ENCODE measurements around the gene BRSK1.

BRSK1 gene

DNA sequence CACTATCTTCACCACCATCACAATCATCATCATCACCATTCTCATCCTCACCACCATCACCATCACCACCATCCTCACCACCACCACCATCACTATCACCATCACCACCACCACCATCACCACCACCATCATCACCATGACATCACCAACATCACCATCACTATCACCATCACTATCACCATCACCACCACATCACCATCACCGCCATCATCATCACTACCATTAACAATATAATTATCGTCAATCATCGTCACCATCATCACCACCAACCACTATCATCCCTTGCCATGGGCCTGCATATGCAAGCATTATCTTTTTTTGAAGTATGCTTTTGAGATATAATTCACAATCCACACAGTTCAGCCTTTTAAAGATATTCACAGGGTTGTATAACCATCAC, 17.4 kb upstream of the BRSK1 start:
- no peak for TF ChIP-seq TCF12 (IDR thresholded peaks at IDR 0.05; ENCODE audit: low read depth)
- no peak for TF ChIP-seq TEAD4 (IDR thresholded peaks at IDR 0.05)
- no peak for TF ChIP-seq EGR1 (IDR thresholded peaks at IDR 0.05)
- no peak for TF ChIP-seq CREB1 (IDR thresholded peaks at IDR 0.05; ENCODE audit: low read depth)
- TF ChIP-seq NFIC (IDR thresholded peaks at IDR 0.05): no peak
- no peak for TF ChIP-seq CEBPB (IDR thresholded peaks at IDR 0.05)
- TF ChIP-seq, protein P1, sequence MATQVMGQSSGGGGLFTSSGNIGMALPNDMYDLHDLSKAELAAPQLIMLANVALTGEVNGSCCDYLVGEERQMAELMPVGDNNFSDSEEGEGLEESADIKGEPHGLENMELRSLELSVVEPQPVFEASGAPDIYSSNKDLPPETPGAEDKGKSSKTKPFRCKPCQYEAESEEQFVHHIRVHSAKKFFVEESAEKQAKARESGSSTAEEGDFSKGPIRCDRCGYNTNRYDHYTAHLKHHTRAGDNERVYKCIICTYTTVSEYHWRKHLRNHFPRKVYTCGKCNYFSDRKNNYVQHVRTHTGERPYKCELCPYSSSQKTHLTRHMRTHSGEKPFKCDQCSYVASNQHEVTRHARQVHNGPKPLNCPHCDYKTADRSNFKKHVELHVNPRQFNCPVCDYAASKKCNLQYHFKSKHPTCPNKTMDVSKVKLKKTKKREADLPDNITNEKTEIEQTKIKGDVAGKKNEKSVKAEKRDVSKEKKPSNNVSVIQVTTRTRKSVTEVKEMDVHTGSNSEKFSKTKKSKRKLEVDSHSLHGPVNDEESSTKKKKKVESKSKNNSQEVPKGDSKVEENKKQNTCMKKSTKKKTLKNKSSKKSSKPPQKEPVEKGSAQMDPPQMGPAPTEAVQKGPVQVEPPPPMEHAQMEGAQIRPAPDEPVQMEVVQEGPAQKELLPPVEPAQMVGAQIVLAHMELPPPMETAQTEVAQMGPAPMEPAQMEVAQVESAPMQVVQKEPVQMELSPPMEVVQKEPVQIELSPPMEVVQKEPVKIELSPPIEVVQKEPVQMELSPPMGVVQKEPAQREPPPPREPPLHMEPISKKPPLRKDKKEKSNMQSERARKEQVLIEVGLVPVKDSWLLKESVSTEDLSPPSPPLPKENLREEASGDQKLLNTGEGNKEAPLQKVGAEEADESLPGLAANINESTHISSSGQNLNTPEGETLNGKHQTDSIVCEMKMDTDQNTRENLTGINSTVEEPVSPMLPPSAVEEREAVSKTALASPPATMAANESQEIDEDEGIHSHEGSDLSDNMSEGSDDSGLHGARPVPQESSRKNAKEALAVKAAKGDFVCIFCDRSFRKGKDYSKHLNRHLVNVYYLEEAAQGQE (IDR thresholded peaks at IDR 0.05; ENCODE audit: low read depth): no peak
- no peak for TF ChIP-seq RAD21 (IDR thresholded peaks at IDR 0.05; ENCODE audit: low read depth)
- no peak for TF ChIP-seq YY1 (IDR thresholded peaks at IDR 0.05; ENCODE audit: low read depth)
- TF ChIP-seq, protein P2, sequence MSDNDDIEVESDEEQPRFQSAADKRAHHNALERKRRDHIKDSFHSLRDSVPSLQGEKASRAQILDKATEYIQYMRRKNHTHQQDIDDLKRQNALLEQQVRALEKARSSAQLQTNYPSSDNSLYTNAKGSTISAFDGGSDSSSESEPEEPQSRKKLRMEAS (IDR thresholded peaks at IDR 0.05): no peak
- no peak for TF ChIP-seq TAF1 (IDR thresholded peaks at IDR 0.05; ENCODE audit: low read depth)
- no peak for TF ChIP-seq FOXM1 (IDR thresholded peaks at IDR 0.05; ENCODE audit: borderline replicate concordance, low read depth)
- TF ChIP-seq ZBTB7A (IDR thresholded peaks at IDR 0.05; ENCODE audit: low read depth): no peak
- TF ChIP-seq, protein P3, sequence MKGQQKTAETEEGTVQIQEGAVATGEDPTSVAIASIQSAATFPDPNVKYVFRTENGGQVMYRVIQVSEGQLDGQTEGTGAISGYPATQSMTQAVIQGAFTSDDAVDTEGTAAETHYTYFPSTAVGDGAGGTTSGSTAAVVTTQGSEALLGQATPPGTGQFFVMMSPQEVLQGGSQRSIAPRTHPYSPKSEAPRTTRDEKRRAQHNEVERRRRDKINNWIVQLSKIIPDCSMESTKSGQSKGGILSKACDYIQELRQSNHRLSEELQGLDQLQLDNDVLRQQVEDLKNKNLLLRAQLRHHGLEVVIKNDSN (IDR thresholded peaks at IDR 0.05): no peak
- TF ChIP-seq EP300 (IDR thresholded peaks at IDR 0.05; ENCODE audit: borderline replicate concordance): no peak

DNA sequence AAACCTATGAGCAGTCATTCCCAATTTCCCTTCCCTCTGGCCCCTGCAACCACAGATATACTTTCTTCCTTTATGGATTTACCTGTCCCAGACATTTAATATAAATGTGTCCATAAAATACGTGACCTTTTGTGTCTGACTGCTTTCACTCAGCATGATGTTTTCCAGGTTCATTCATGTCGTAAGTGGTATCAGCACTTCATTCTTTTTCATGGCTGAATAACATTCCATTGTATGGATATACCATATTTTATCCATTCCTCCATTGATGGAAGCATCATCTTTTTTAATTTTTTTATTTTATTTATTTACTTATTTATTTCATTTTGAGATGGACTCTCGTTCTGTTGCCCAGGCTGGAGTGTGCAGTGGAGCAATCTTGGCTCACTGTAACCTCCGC, 17.0 kb upstream of the BRSK1 start:
- TF ChIP-seq CEBPB (IDR thresholded peaks at IDR 0.05): no peak
- TF ChIP-seq, protein P3 (IDR thresholded peaks at IDR 0.05): no peak
- TF ChIP-seq, protein P2 (IDR thresholded peaks at IDR 0.05): no peak
- no peak for TF ChIP-seq EGR1 (IDR thresholded peaks at IDR 0.05)
- TF ChIP-seq TEAD4 (IDR thresholded peaks at IDR 0.05): no peak
- TF ChIP-seq, protein P1 (IDR thresholded peaks at IDR 0.05; ENCODE audit: low read depth): no peak
- TF ChIP-seq YY1 (IDR thresholded peaks at IDR 0.05; ENCODE audit: low read depth): no peak
- no peak for TF ChIP-seq EP300 (IDR thresholded peaks at IDR 0.05; ENCODE audit: borderline replicate concordance)
- TF ChIP-seq RAD21 (IDR thresholded peaks at IDR 0.05; ENCODE audit: low read depth): no peak
- TF ChIP-seq TAF1 (IDR thresholded peaks at IDR 0.05; ENCODE audit: low read depth): no peak
- TF ChIP-seq NFIC (IDR thresholded peaks at IDR 0.05): no peak
- no peak for TF ChIP-seq ZBTB7A (IDR thresholded peaks at IDR 0.05; ENCODE audit: low read depth)
- TF ChIP-seq FOXM1 (IDR thresholded peaks at IDR 0.05; ENCODE audit: borderline replicate concordance, low read depth): no peak
- TF ChIP-seq CREB1 (IDR thresholded peaks at IDR 0.05; ENCODE audit: low read depth): no peak
- TF ChIP-seq TCF12 (IDR thresholded peaks at IDR 0.05; ENCODE audit: low read depth): no peak

DNA sequence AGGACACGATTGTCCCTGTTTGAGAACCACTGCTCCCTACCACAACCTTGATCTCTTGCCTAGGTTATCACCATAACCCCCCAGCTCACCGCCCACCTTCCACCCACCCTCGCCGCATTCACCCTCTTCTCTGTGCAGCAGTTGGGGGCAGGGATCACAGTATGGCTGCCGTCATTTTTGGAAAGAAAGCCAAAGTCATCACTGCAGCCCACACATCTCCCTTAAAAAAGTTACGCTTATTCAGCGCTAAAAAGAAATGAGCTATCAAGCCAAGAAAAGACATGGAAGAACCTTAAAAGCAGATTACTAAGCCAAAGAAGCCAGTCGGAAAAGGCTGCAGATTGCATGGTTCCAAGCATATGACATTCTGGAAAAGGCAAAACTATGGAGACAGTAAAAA, 14.5 kb upstream of the BRSK1 start:
- no peak for TF ChIP-seq TAF1 (IDR thresholded peaks at IDR 0.05; ENCODE audit: low read depth)
- TF ChIP-seq EGR1 (IDR thresholded peaks at IDR 0.05): no peak
- TF ChIP-seq, protein P1 (IDR thresholded peaks at IDR 0.05; ENCODE audit: low read depth): no peak
- no peak for TF ChIP-seq NFIC (IDR thresholded peaks at IDR 0.05)
- TF ChIP-seq TCF12 (IDR thresholded peaks at IDR 0.05; ENCODE audit: low read depth): no peak
- no peak for TF ChIP-seq TEAD4 (IDR thresholded peaks at IDR 0.05)
- no peak for TF ChIP-seq YY1 (IDR thresholded peaks at IDR 0.05; ENCODE audit: low read depth)
- TF ChIP-seq FOXM1 (IDR thresholded peaks at IDR 0.05; ENCODE audit: borderline replicate concordance, low read depth): no peak
- no peak for TF ChIP-seq ZBTB7A (IDR thresholded peaks at IDR 0.05; ENCODE audit: low read depth)

DNA sequence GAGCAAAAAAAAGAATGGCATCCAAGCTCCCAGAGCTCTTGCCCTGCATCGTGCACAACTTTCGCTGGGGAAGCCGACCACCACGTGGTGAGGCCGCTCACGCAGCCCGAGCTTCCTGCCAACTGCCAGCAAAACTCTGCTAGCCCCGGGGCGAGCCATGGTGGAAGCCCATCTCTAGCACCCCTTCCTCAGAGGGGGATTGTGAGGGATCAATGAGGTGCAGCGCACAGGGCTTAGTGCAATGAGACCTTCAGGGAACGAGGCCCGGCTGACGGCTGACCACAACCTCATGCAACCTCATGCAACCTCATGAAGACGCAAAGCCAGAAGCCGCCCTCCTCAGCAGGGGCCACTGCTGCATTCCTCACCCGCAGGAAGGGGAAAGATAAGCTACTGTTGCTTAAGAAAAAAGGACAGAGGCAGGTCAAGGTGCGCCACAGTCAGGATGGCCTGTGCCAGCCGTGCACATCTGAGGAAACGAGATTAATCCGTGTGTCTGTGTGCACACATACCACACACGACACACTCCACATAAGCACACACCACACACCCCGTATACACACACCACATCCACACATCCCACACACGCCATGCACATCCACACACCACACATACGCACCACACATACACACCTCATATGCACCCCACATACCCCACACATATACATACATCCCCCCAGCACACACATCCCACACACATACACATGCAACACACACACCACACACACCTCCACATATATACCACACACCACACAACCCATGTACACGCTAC, 13.4 kb upstream of the BRSK1 start:
- TF ChIP-seq TEAD4 (IDR thresholded peaks at IDR 0.05) (no peak), CREB1 (IDR thresholded peaks at IDR 0.05; ENCODE audit: low read depth) (no peak), YY1 (IDR thresholded peaks at IDR 0.05; ENCODE audit: low read depth) (no peak), NFIC (IDR thresholded peaks at IDR 0.05) (no peak), TCF12 (IDR thresholded peaks at IDR 0.05; ENCODE audit: low read depth) (no peak), FOXM1 (IDR thresholded peaks at IDR 0.05; ENCODE audit: borderline replicate concordance, low read depth) (no peak), CEBPB (IDR thresholded peaks at IDR 0.05) (no peak), ZBTB7A (IDR thresholded peaks at IDR 0.05; ENCODE audit: low read depth) (no peak), RAD21 (IDR thresholded peaks at IDR 0.05; ENCODE audit: low read depth) (no peak)
- TF ChIP-seq, protein P1 (IDR thresholded peaks at IDR 0.05; ENCODE audit: low read depth): no peak
- TF ChIP-seq, protein P2 (IDR thresholded peaks at IDR 0.05): no peak
